Transverse colon (tissue), 4 donors: ENCODE measurements around the gene POLR3F. TPM values are rescaled to one million over a fixed set of nuclear protein-coding genes. Genes with fewer than 3 reads are reported as not detected.

ENCODE experiments used
- DNase-seq: peaks from one replicate; pipeline ENCODE4 v3.0.0-alpha.2; 2019
- H3K27ac ChIP-seq, 4 donors: fragments of 200-600 bp; sonication (generic); 2 replicates each; pipeline ENCODE4 v1.5.1; 2016 to 2018; ENCODE audit warnings: inconsistent platforms in 4 of 4
- H3K27me3 ChIP-seq: fragments of 200-600 bp; sonication (generic); 2 replicates; pipeline ENCODE4 v1.5.1; 2017; ENCODE audit warnings: inconsistent platforms
- H3K36me3 ChIP-seq, 4 donors: fragments of 200-600 bp; sonication (generic); 2 replicates each; pipeline ENCODE4 v1.5.1; 2017 to 2019; ENCODE audit warnings: inconsistent platforms in 4 of 4
- H3K4me1 ChIP-seq, 4 donors: fragments of 200-600 bp; sonication (generic); 2 replicates each; pipeline ENCODE4 v1.5.1; 2017 to 2020; ENCODE audit warnings: inconsistent platforms in 4 of 4
- H3K4me3 ChIP-seq, 4 donors: fragments of 200-600 bp; sonication (generic); 1 replicate in 1 of 4; 2 replicates in 3 of 4; pipeline versions ENCODE4 v1.5.1 to v1.6.1; 2017 to 2019; ENCODE audit warnings: inconsistent platforms in 4 of 4
- H3K9me3 ChIP-seq, 2 donors: fragments of 200-600 bp; sonication (generic); 2 replicates each; pipeline ENCODE4 v1.5.1; 2017 to 2019; ENCODE audit warnings: inconsistent platforms in 2 of 2
- EP300 ChIP-seq: sonication (generic); formaldehyde crosslinking; IDR thresholded peaks from one replicate; pipeline ENCODE4 v1.6.1; 2017; ENCODE audit warnings: antibody characterized with exemption, low read depth
- POLR2A ChIP-seq: fragments of 450-650 bp; IDR thresholded peaks from one replicate; pipeline ENCODE4 v1.6.1; 2016; ENCODE audit warnings: antibody characterized with exemption, mild to moderate bottlenecking, moderate library complexity
- POLR2AphosphoS5 ChIP-seq, 3 donors: sonication (generic); formaldehyde crosslinking; IDR thresholded peaks; one replicate each; pipeline ENCODE4 v1.6.1; 2016; ENCODE audit warnings: antibody characterized with exemption in 3 of 3
- WGBS, 2 donors: methylation state at CpG; one replicate each; pipeline ENCODE4 v1.1.5; 2018; ENCODE audit warnings: low coverage in 1 of 2; 5-methylcytosine and 5-hydroxymethylcytosine counted together
- in situ Hi-C, 4 donors: fragments of 200-750 bp; cut with MboI; loops; one replicate each; pipeline versions ENCODE4 v1.15.0 to v1.15.1; 2017; ENCODE audit warnings: low sequenced_read_pairs in 3 of 4, low pct_ligation_motif_present in 1 of 4, low pct_unique_long_range_greater_than_20kb in 1 of 4
- intact Hi-C: fragments of 100-400 bp; cut with DNase I; formaldehyde crosslinking; loops from one replicate; pipeline ENCODE4 v1.15.1; 2023; ENCODE audit warnings: low total_unique reads
- total RNA-seq, 4 donors: library from RNA; depleted of rRNA; stranded (reverse); fragments of >200 nt; gene quantifications; one replicate each; pipeline ENCODE4 v1.1.0, GENCODE V29; 2016
- TF ChIP-seq, protein P1 (sequence below), 5 experiments: fragments of 200-600 bp in 3 of 5; fragments of 450-650 bp in 2 of 5; sonication (generic) in 3 of 5; IDR thresholded peaks; 1 replicate in 2 of 5; 2 replicates in 3 of 5; pipeline ENCODE4 v1.5.1; 2016 to 2017; ENCODE audit warnings: antibody characterized with exemption in 5 of 5, inconsistent platforms in 3 of 5, mild to moderate bottlenecking in 2 of 5, moderate library complexity in 1 of 5

POLR3F gene
- total RNA-seq, 4 donors from 2014 or later: 1.9 to 37.2 (median 6.3) TPM

DNA sequence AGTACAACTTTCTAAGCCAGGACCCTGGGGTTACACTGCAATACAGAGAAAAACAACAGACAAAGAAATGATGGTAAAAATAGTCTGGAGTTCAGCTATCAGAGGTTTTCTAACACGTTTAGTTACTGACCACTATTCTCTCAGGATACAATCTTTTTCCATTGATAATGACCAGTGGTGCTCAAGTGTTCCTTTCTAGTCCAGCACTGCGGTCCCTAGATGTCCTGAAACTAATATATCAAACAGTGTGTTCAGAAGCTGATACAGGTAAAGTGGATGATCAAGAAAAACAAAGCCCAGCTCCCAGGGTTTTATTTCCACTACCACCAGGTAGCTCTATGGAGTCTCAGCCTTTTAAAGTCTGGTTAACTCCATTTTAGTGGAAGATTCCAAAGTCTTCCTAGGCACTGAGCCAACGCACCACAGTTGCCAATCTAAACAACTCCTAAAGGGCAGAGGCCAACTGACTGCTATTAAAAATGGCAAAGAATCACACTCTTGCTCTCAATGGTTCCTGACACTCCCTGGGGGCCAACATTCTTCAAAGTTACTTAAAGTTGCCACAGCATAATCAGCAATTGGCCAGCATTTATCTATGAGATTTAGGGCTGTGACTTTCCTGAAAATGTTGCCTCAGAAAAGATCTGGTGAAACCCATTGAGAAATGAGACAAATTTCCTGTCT lies 38.6 kb upstream of the POLR3F start:
- in situ Hi-C loops: no loop called here
- H3K4me3 ChIP-seq: no peak overlapping the region
- no peaks in the 10 kb centered on the region for H3K9me3 ChIP-seq
- WGBS, 2 donors: 49 to 51% methylated on average over 3 of the region's 3 CpGs
- peaks cover 0 to 24% (median 12%) of the 10 kb centered on the region in 4 donors for H3K4me1 ChIP-seq
- no peak for TF ChIP-seq EP300
- TF ChIP-seq POLR2AphosphoS5 (IDR thresholded peaks at IDR 0.05): no peak
- no peak for TF ChIP-seq POLR2A
- TF ChIP-seq, protein P1, sequence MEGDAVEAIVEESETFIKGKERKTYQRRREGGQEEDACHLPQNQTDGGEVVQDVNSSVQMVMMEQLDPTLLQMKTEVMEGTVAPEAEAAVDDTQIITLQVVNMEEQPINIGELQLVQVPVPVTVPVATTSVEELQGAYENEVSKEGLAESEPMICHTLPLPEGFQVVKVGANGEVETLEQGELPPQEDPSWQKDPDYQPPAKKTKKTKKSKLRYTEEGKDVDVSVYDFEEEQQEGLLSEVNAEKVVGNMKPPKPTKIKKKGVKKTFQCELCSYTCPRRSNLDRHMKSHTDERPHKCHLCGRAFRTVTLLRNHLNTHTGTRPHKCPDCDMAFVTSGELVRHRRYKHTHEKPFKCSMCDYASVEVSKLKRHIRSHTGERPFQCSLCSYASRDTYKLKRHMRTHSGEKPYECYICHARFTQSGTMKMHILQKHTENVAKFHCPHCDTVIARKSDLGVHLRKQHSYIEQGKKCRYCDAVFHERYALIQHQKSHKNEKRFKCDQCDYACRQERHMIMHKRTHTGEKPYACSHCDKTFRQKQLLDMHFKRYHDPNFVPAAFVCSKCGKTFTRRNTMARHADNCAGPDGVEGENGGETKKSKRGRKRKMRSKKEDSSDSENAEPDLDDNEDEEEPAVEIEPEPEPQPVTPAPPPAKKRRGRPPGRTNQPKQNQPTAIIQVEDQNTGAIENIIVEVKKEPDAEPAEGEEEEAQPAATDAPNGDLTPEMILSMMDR (IDR thresholded peaks at IDR 0.05): no peak
- H3K36me3 ChIP-seq: no peaks in the 10 kb centered on the region
- H3K27me3 ChIP-seq: no peaks in the 10 kb centered on the region
- peak; percentile 76 for DNase-seq
- intact Hi-C loops: no loop called here
- peak overlapping the region; percentile 6 to 54 (median 32) for H3K27ac ChIP-seq

DNA sequence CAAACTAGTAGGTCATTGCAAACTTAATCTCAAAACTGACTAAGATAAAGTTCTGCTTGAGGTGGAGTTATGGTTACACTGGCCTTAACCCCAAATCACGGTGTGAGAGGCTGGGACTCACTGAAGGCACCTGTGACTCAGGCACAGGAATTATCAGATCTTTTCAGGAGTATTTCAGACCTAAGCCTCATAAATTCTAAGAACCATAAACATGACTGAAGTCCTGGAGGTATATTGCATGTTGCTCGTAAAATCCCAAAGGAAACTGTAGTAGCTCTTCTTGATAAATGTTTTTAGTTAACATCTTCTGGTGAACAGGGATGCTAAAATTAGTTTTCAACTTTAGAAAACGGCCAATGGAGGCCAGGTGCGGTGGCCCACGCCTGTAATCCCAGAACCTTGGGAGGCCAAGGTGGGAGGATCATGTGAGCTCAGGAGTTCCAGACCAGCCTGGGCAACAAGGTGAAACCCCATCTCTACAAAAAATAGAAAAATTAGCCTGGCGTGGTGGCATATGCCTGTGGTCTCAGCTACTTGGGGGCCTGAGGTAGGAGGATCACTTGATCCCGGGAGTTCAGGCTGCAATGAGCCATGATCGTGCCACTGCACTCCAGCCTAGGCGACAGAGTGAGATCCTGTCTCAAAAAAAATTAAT lies 36.9 kb upstream of the POLR3F start:
- no peak for DNase-seq
- peak overlapping the region in 2 of 4 donors; percentile 21 to 30 for H3K27ac ChIP-seq
- H3K4me1 ChIP-seq: peaks cover 0 to 24% (median 12%) of the 10 kb centered on the region in 4 donors
- in situ Hi-C loops (no loop called here), intact Hi-C loops (no loop called here)
- TF ChIP-seq POLR2A (no peak), EP300 (no peak), POLR2AphosphoS5 (IDR thresholded peaks at IDR 0.05) (no peak)
- TF ChIP-seq, protein P1 (IDR thresholded peaks at IDR 0.05): no peak
- WGBS, 2 donors: 53 to 77% methylated on average over 4 to 9 of the region's 9 CpGs
- no peaks in the 10 kb centered on the region for H3K27me3 ChIP-seq
- H3K9me3 ChIP-seq: no peaks in the 10 kb centered on the region
- H3K36me3 ChIP-seq: no peaks in the 10 kb centered on the region
- no peak overlapping the region for H3K4me3 ChIP-seq

DNA sequence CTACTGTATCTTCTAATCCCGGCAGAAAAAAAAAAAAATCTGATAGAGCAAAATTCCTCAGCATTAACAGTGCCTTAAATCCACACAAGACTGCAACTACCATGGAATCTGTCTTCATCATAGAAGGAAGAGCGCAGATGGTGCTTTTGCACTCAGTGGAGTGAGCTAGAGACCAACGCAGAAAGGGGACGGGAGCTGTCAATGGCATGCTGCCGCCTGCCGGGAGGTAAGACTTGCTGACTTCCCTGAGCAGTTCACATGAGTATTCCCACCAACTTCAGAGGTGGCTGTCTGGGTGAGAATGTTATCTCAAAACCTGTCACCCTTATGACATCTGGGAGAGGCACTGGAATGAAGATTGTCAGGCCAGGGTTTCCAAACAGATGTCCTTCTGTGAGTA lies 36.0 kb upstream of the POLR3F start:
- 91 to 93% methylated on average over 2 to 6 of the region's 6 CpGs for WGBS, 2 donors

DNA sequence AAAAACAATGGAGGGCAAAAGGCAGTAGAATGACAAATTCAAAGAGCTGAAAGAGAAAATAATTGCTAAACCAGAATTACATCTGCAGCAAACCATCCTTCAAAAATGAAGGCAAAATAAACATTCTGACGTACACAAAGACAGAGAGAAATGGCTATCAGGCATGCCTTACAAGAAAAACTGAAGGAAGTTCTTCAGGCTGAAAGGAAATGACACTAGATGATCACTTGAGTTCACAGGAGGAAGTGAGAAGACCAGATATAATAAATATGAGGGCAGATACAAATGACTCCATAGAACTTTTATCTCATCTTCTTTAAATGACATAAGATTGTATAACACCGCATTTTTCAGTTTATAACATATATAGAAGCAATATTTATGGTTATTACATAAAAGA lies 30.3 kb upstream of the POLR3F start:
- in situ Hi-C loops: no loop called here

More for the DNA sequence above, 36.0 kb upstream of the POLR3F start:
- Histone ChIP-seq H3K4me3 (no peak overlapping the region), H3K27ac (no peak overlapping the region), H3K4me1 (peaks cover 0 to 24% (median 12%) of the 10 kb centered on the region in 4 donors), H3K27me3 (no peaks in the 10 kb centered on the region), H3K36me3 (no peaks in the 10 kb centered on the region), H3K9me3 (no peaks in the 10 kb centered on the region)
- in situ Hi-C loops (no loop called here), intact Hi-C loops (no loop called here)
- DNase-seq: no peak
- TF ChIP-seq, protein P1 (IDR thresholded peaks at IDR 0.05): no peak
- TF ChIP-seq EP300: no peak
- no peak for TF ChIP-seq POLR2A
- no peak for TF ChIP-seq POLR2AphosphoS5 (IDR thresholded peaks at IDR 0.05)

More for the DNA sequence above, 30.3 kb upstream of the POLR3F start:
- intact Hi-C loops: no loop called here
- Histone ChIP-seq H3K4me3 (no peak overlapping the region), H3K27me3 (no peaks in the 10 kb centered on the region), H3K27ac (no peak overlapping the region), H3K36me3 (no peaks in the 10 kb centered on the region), H3K4me1 (no peaks in the 10 kb centered on the region), H3K9me3 (no peaks in the 10 kb centered on the region)
- 61 to 73% methylated on average over 2 of the region's 2 CpGs for WGBS, 2 donors
- no peak for DNase-seq
- TF ChIP-seq EP300: no peak
- no peak for TF ChIP-seq POLR2AphosphoS5 (IDR thresholded peaks at IDR 0.05)
- no peak for TF ChIP-seq POLR2A
- TF ChIP-seq, protein P1 (IDR thresholded peaks at IDR 0.05): no peak
